Measurements from ENCODE around the gene SORCS3.

DNA sequence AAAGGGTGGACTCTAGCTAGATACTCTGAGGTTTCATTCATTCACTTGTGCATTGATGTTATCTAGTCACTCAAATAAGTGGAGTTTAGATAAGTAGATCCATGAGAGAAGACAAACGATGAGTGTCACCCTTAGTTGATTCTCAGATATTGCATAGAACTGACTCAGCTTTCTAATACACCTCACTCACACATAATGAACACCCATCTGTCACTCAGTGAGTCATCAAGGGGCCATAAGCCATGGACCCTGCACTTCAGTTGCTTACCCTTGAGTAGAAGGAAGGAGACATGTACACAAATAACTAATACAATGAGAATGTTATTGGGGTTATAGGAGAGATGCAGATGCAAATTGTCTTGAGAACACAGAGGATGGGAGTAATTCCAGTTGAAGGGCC lies 163.8 kb downstream of the SORCS3 start:
- TF ChIP-seq RAD51 (IDR thresholded peaks at IDR 0.05; ENCODE audit: borderline replicate concordance), result no peak
- no peak for TF ChIP-seq MYC (CRISPR knock-in tag; IDR thresholded peaks at IDR 0.05; ENCODE audit: borderline replicate concordance)
- TF ChIP-seq CREB1 (IDR thresholded peaks at IDR 0.05), result no peak
- no peak for TF ChIP-seq CREB1 (CRISPR knock-in tag; IDR thresholded peaks at IDR 0.05)
- TF ChIP-seq, protein P1, sequence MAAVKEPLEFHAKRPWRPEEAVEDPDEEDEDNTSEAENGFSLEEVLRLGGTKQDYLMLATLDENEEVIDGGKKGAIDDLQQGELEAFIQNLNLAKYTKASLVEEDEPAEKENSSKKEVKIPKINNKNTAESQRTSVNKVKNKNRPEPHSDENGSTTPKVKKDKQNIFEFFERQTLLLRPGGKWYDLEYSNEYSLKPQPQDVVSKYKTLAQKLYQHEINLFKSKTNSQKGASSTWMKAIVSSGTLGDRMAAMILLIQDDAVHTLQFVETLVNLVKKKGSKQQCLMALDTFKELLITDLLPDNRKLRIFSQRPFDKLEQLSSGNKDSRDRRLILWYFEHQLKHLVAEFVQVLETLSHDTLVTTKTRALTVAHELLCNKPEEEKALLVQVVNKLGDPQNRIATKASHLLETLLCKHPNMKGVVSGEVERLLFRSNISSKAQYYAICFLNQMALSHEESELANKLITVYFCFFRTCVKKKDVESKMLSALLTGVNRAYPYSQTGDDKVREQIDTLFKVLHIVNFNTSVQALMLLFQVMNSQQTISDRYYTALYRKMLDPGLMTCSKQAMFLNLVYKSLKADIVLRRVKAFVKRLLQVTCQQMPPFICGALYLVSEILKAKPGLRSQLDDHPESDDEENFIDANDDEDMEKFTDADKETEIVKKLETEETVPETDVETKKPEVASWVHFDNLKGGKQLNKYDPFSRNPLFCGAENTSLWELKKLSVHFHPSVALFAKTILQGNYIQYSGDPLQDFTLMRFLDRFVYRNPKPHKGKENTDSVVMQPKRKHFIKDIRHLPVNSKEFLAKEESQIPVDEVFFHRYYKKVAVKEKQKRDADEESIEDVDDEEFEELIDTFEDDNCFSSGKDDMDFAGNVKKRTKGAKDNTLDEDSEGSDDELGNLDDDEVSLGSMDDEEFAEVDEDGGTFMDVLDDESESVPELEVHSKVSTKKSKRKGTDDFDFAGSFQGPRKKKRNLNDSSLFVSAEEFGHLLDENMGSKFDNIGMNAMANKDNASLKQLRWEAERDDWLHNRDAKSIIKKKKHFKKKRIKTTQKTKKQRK (IDR thresholded peaks at IDR 0.05; ENCODE audit: low read length), result no peak
- TF ChIP-seq FOXJ3 (CRISPR knock-in tag; IDR thresholded peaks at IDR 0.05; ENCODE audit: borderline replicate concordance), result no peak

All from HepG2 (cell line).